GM18519 (cell line): Measurements from ENCODE around the gene NCOA5.

ENCODE experiments used
- ATAC-seq: cut with Tn5 transposase; IDR thresholded peaks from one replicate; pipeline ENCODE4 v1.9.1; 2021; ENCODE audit warnings: mild to moderate bottlenecking, moderate library complexity; ENCODE audit not compliant: unreplicated experiment, low FRiP score

NCOA5 gene

DNA sequence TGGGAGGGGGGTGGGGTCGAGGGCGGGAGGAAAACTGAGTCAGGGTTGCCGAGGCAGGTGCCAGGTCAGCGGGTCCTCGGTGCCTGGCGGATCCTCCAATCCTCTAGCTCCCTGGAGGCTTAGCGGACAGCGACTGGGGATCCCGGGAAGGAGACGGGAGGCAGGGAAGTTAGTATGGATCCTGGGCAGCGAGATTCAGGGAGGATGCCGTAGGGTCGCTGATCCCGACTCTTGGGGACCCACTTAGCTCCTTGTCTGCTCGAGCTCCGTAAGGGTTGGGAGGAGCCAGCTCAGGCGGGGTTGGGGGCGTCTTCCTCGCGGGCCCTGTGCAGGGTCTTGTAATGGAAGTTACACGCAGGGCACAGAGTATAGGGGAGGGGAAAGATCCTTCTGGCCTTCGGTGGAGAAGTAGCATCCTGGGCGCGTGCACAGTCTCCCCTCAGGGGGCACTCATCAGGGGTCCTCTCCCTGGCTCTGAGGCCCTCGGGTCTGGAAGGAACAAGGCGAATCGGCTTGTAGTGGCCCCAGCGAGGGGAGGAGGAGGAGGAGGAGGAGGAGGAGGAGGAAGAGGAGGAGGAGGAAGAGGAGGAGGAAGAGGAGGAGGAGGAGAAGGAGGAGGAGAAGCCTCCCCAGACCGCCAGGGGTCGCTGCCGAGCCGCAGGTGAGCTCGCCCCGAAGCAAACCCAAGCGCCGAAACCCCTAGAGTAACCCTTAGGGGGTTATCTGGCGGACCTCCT, 67.2 kb downstream of the NCOA5 start:
- ATAC-seq: no peak

DNA sequence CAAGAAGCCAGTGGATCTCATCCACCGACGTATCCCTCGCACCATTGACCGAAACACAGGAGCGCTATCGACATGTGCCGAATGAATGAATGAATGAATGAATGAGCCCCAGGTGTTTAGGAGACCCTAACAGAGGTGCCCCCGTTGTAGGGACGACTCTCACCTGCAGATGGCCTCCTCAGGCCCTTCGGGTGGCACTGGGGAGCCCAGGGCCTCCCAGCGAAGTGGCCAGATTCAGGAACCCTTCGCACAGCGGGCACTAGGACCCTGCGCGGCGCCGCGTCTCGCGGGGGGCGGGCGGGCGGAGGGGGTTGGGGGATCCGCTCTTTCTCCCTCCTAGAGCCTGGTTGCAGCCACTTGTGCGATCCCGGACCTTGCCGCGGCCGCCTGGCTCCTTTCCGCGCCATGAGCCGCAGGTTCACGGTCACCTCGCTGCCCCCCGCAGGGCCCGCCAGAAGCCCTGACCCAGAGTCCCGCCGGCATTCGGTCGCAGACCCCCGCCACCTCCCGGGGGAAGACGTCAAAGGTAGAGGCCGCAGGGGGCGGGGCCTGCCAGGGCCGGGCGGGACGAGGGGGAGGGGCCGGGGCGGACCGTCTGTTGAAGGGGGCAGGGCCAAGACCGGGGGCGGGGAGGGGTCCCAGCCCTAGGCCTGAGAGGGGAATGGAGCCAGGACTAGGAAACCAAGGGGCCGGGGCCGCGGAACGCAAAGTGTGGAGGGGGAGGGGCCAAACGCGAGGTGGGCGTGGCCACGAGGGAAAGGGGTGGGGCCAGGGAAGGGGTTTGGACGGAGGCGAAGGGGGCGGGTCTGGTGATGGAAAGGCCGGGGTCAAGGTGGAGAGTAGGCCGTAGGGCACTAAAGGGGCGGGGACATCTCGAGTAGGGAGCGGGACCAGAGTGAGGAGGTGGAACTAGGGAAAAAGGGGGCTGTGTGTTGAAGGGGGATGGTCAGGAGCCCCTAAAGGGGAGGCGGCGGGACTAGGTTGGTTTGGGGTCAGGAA, 68.1 kb downstream of the NCOA5 start:
- ATAC-seq: no peak

DNA sequence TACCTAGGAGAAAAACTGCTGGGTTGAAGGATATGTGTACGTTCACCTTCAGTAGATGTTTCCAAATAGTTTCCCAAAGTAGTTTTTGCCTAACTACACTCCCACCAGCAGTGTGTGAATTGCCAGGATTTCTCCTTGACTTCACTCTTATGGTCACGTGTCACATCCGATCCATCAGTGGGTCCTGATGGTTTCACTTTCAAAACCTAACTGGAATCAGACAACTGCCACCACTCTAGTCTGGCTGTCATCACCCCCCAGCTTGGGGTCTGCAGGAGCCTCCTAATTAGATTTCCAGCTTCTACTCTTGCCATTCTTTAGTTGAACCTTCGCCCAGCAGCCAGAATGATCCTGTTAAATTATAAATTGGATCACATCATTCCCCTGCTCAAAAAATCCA, 69.2 kb downstream of the NCOA5 start:
- no peak for ATAC-seq

DNA sequence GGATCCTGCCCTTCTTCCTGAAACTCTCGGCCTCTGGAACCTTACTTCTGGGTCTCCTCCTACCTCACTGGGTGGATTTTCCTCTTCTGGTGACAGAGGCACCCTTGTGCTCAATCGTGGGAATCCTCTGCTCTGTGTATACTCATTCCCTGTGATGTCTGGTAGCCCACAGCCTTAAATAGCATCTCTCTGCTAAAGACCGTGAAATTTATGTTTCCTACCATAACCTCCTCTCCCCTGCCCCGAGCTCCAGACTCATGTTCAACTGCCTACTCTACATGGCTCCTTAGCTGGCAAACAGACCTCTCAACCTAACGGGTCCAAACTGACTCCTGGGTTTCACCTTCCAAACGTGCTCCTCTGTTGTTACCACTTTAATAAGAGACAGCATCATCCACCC, 71.2 kb downstream of the NCOA5 start:
- ATAC-seq: no peak

DNA sequence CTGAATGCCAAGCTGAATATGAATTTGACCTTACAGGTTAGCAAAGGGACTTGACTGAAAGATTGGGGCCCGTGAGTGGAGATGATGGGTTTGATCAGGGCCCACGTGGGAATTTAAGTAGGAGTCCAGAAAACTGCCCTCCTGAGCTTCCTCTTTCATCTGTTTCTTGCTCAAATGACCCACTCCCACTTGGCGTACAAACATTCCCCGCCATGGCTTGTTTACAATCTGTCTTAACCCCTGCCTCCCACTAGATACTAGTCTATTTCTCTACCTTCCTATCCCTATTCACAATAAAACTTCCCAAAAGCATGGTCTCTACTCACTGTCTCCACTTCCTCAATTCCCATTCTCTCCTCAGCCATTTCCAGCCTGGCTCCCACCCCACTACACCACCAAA, 71.7 kb downstream of the NCOA5 start:
- ATAC-seq: no peak

DNA sequence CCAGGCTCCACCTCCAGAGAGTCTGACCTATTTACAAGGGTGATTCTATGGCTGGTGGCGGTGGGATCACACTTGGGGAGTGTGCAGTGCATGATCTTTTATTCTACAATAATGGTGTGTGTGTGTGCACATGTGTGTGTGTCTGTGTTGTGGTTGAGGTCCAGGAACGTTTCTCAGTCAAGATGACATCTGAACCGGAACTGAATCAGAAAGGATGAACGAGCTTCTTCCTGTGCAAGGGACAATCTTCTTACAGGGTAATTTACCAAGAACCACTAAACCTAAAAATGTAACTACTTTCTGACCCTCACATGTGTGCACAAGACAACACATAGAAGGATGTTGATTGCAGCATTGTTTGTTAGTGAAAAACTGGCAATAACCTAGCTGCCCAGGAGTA, 72.5 kb downstream of the NCOA5 start:
- no peak for ATAC-seq

DNA sequence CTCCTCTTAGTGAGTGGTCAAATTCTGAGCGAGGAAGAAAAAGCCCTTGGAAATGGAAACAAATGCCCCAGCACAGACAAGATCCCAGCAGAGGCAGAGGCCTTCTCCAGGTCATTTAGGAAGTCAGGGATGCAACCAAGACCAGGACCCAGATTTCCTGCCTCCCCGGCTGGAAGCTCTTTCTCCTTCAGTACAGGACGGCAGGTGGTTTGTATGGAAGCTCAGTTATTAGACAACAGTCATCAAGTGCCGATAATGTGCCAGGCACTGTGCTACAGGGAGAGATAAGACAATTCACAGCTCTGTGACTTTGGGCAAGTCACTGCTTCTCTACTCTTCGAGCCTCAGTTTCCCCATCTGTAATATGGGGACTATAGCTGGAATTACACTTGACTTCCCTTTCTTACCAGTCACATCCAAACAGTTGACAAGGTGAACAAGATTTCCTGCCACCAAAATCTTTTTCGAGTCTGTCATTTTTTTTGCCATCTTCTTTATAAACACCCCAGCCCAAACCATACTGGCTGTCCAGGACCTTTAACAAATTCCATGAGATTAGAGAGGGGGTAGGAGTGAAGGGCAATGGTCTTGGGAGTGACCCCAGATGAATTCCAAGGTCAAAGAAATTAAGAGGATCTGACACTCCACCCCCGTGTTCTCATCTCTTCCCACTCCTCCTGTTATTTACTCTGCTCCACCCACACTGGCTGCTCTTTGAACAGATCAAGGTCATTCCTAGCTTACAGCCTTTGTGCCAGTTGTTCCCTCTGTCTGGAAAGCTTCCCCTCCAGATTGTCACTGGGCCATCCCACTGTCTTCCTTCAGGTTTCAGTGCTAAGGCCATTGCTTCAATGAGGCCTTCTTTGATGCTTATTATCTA, 75.0 kb downstream of the NCOA5 start:
- no peak for ATAC-seq

DNA sequence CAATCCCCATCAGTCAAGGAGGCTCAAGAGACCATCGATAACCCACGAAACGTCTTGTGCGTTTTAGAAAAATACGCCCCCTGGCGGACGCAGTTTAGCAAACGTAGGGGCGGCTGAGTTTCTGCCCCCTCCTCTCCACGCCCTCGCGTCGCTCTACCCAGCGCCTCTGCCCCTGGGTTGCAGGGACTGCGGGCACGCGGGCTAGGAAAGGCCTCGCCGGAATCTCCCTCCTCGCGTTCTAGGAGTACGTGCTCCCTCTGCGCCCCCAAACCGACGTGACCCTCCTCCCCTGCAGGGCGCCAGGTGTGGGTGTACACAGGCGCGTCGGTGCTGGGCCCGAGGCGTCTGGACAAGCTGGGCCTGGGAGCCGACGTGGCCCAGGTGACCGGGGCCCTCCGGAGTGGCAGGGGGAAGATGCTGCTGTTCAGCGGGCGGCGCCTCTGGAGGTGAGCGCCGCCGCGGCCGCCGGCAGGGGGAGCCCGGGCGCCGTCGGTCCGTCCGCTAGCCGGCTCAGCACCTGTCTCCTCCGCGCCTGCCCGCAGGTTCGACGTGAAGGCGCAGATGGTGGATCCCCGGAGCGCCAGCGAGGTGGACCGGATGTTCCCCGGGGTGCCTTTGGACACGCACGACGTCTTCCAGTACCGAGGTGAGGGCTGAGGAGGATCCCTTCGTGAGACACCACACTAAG, 75.8 kb downstream of the NCOA5 start:
- ATAC-seq: no peak

DNA sequence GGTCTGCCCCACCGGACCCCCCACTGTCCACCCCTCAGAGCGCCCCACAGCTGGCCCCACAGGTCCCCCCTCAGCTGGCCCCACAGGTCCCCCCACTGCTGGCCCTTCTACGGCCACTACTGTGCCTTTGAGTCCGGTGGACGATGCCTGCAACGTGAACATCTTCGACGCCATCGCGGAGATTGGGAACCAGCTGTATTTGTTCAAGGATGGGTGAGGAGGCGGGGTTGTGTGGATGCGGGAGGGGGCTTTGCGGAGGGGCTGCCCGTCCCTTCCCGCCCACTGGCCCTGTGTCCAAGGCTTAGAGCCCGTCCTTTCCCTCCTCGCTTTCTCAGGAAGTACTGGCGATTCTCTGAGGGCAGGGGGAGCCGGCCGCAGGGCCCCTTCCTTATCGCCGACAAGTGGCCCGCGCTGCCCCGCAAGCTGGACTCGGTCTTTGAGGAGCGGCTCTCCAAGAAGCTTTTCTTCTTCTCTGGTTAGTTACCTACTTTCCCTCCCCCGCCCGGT, 76.4 kb downstream of the NCOA5 start:
- ATAC-seq: no peak

DNA sequence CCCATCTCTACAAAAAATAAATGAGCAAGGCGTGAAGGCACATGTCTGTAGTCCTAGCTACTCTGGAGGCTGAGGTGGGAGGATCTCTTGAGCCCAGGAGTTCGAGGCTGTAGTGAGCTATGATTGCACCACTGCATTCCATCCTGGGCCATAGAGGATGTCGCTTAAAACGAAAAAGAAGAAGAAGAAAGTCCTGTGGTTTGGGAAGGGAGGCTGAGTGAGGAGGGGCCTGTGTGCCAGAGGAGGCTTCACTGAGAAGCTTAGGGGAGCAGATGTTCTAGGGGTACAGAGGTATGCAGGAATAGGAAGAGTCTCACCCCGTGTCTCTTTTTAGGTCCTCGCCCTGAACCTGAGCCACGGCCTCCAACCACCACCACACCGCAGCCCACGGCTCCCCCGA, 76.8 kb downstream of the NCOA5 start:
- no peak for ATAC-seq

DNA sequence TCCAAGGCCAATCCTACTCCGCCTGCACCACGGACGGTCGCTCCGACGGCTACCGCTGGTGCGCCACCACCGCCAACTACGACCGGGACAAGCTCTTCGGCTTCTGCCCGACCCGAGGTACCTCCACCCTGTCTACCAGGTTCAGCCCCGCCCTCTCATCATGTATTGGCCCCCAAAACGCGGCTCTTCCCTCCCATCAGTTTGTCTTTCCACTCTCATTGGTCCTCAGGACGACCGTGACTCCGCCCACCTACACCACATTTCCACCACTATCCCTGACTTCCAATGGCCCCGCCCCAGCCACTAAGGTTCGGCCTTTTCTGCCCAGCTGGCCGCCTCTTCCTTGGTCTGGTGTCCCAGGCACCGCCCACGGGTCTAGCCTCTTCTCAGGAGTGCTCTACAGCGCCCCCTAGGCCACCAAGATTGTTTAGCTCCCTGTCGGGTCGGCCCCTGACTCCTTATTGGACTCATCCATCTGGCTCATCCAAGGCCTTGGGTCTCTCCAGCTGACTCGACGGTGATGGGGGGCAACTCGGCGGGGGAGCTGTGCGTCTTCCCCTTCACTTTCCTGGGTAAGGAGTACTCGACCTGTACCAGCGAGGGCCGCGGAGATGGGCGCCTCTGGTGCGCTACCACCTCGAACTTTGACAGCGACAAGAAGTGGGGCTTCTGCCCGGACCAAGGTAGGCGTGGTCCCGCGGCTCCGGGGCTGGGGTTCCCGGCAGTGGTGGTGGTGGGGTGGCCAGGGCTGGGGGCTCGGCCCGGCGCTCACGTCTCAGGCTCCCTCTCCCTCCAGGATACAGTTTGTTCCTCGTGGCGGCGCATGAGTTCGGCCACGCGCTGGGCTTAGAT, 77.9 kb downstream of the NCOA5 start:
- no peak for ATAC-seq
